GM12878 (cell line): ENCODE results near the gene SYCP3. TPM values are rescaled to one million over a fixed set of nuclear protein-coding genes. Genes with fewer than 3 reads are reported as not detected.

Source experiments
- CEBPB ChIP-seq, 2 experiments: fragments of 150-350 bp in 1 of 2; IDR thresholded peaks; 2 replicates each; pipeline ENCODE4 v1.6.1; 2012 to 2014; ENCODE audit warnings: low read depth in 2 of 2, low read length in 2 of 2, borderline replicate concordance in 1 of 2, inconsistent platforms in 1 of 2
- CREM ChIP-seq: IDR thresholded peaks from 2 replicates; pipeline ENCODE4 v1.6.1; 2014; ENCODE audit warnings: antibody characterized with exemption, low read depth
- FOXM1 ChIP-seq: IDR thresholded peaks from 2 replicates; pipeline ENCODE4 v1.6.1; 2012; ENCODE audit warnings: low read depth, mild to moderate bottlenecking, inconsistent platforms, low read length, moderate library complexity
- IRF4 ChIP-seq: IDR thresholded peaks from 2 replicates; pipeline ENCODE4 v1.6.1; 2011; ENCODE audit warnings: low read depth, low read length
- POLR2A ChIP-seq: IDR thresholded peaks from 2 replicates; pipeline ENCODE4 v1.6.1; 2011; ENCODE audit warnings: low read depth, mild to moderate bottlenecking, low read length
- ZBED1 ChIP-seq: IDR thresholded peaks from 2 replicates; pipeline ENCODE4 v1.6.1; 2016; ENCODE audit warnings: borderline replicate concordance
- polyA plus RNA-seq, 11 experiments: library from polyadenylated mRNA; depleted of rRNA in 4 of 11; unstranded in 6 of 11; stranded (reverse) in 5 of 11; fragments of >200 nt; fragmentation: Nextera tagmentation in 4 of 11; fragmentation: Illumina TruSeq in 1 of 11; extraction: Ambion mirVana in 4 of 11; extraction: Trizol in 1 of 11; gene quantifications; 1 replicate in 1 of 11; 2 replicates in 10 of 11; pipeline versions ENCODE4 v1.2.1 to v1.2.3, GENCODE V29; 2011 to 2016; ENCODE audit warnings: inconsistent platforms in 2 of 11, missing spikeins in 2 of 11, low read depth in 1 of 11
- total RNA-seq, 4 experiments: library from RNA; depleted of rRNA in 3 of 4; stranded (reverse); fragments of >200 nt in 3 of 4; fragmentation: Illumina TruSeq in 1 of 4; extraction: Trizol in 1 of 4; gene quantifications; 2 replicates each; pipeline versions ENCODE4 v1.2.1 to v1.2.3, GENCODE V29; 2013 to 2021
- TF ChIP-seq, protein P1 (sequence below): fragments of 450-650 bp; formaldehyde crosslinking; IDR thresholded peaks from 2 replicates; pipeline ENCODE4 v1.4.0; 2022; ENCODE audit warnings: mild to moderate bottlenecking, moderate library complexity
- TF ChIP-seq, protein P2 (sequence below): fragments of 450-650 bp; IDR thresholded peaks from 2 replicates; pipeline ENCODE4 v1.6.1; 2016; ENCODE audit warnings: mild to moderate bottlenecking

The SYCP3 gene
- total and polyA plus RNA-seq, 10 of the 15 experiments (the other 5 are each of a cell fraction or from before 2014, with no cell fraction given): 0.08 to 0.58 (median 0.21) TPM

DNA sequence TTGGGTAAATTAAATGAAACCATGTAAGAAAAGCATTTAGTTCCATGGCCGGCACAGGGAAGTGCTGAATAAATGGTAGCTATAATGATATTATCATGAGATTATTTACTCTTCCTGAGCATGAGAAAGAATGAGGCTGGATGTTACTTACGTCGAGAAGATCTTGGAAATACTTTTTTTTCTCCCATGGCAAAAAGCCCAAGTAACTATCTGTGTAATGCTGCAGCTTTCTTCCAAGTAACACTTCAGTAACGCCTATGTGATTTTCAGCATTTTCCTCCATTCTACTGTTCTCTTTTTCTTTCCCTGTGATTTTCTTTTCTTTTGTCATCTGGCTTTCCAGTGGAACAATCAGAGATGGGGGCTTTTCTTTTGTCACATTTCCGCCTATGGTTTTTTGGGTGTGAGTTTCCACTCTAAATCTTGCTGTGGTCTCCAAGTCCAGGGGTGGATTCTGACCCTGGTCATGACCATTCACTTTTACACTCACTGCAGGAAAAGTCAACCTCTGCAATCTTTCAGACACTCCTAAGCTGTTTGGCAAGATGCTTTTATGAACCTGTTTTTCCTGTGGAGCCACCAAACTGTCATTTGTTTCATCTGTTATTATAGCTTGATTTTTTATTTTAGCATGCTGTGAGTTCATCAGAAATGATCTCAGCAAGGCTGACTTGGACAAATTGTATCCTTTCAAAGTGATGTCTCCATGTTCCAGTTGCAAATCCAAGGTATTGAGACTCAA, 25.0 kb upstream of the SYCP3 start (continued):
- TF ChIP-seq, protein P1, sequence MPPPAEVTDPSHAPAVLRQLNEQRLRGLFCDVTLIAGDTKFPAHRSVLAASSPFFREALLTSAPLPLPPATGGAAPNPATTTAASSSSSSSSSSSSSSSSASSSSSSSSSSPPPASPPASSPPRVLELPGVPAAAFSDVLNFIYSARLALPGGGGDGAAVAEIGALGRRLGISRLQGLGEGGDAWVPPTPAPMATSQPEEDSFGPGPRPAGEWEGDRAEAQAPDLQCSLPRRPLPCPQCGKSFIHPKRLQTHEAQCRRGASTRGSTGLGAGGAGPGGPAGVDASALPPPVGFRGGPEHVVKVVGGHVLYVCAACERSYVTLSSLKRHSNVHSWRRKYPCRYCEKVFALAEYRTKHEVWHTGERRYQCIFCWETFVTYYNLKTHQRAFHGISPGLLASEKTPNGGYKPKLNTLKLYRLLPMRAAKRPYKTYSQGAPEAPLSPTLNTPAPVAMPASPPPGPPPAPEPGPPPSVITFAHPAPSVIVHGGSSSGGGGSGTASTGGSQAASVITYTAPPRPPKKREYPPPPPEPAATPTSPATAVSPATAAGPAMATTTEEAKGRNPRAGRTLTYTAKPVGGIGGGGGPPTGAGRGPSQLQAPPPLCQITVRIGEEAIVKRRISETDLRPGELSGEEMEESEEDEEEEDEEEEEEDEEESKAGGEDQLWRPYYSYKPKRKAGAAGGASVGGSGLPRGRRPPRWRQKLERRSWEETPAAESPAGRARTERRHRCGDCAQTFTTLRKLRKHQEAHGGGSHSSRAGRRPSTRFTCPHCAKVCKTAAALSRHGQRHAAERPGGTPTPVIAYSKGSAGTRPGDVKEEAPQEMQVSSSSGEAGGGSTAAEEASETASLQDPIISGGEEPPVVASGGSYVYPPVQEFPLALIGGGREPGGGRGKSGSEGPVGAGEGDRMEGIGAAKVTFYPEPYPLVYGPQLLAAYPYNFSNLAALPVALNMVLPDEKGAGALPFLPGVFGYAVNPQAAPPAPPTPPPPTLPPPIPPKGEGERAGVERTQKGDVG (CRISPR knock-in tag): no peak
- TF ChIP-seq ZBED1 (no peak), CEBPB (IDR thresholded peaks at IDR 0.05; ENCODE audit: borderline replicate concordance in 1 of 2, low read depth in 2 of 2, low read length in 2 of 2) (no peak), IRF4 (no peak), POLR2A (no peak), CREM (no peak), FOXM1 (no peak)
- TF ChIP-seq, protein P2, sequence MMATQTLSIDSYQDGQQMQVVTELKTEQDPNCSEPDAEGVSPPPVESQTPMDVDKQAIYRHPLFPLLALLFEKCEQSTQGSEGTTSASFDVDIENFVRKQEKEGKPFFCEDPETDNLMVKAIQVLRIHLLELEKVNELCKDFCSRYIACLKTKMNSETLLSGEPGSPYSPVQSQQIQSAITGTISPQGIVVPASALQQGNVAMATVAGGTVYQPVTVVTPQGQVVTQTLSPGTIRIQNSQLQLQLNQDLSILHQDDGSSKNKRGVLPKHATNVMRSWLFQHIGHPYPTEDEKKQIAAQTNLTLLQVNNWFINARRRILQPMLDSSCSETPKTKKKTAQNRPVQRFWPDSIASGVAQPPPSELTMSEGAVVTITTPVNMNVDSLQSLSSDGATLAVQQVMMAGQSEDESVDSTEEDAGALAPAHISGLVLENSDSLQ: no peak
